GM12878 (cell line): ENCODE measurements around the gene TJP1. TPM values are rescaled to one million over a fixed set of nuclear protein-coding genes. Genes with fewer than 3 reads are reported as not detected.

Experiments
- ATAC-seq: fragments of 200-7000 bp; cut with Tn5 transposase; 3 replicates; pipeline ENCODE4 v1.9.1; 2020; ENCODE audit warnings: mild to moderate bottlenecking, moderate library complexity
- BruUV-seq: library from RNA; stranded (reverse); fragments of 400-500 nt; replicated peaks from 2 replicates; lab custom pipeline; 2021; lab: Mats Ljungman, UMichigan
- CTCF ChIA-PET: fragments of 300-600 bp; sonication (Branson Sonifier 250); formaldehyde crosslinking; extraction: SDS; loops from one replicate; lab custom pipeline; 2021; ENCODE audit warnings: inconsistent platforms; lab: Yijun Ruan, JAX
- POLR2A ChIA-PET: fragments of 350-600 bp; formaldehyde crosslinking; extraction: SDS; loops from one replicate; lab custom pipeline; 2021; ENCODE audit warnings: inconsistent platforms; lab: Charles Lee
- RAD21 ChIA-PET: fragments of 300-600 bp; sonication (Branson Sonifier 250); formaldehyde crosslinking; loops from one replicate; lab custom pipeline; 2023; ENCODE audit warnings: antibody characterized with exemption; ENCODE audit not compliant: unreplicated experiment; lab: Charles Lee
- SMC1A ChIA-PET: fragments of 300-600 bp; sonication (Branson Sonifier 250); formaldehyde crosslinking; loops from one replicate; lab custom pipeline; 2023; ENCODE audit not compliant: unreplicated experiment, uncharacterized antibody; lab: Charles Lee
- DNase-seq: peaks from one replicate; pipeline ENCODE4 v3.0.0-alpha.2; 2011; ENCODE audit warnings: low read depth, low spot score
- FAIRE-seq: peaks from 3 replicates; lab custom pipeline; 2011; peaks lifted over from hg19 to GRCh38; lab: Jason Lieb, UNC
- H2AFZ ChIP-seq: 2 replicates; pipeline ENCODE4 v1.6.0; 2011; ENCODE audit warnings: low read depth, low read length, control low read depth; ENCODE audit not compliant: control insufficient read depth
- H3K27ac ChIP-seq: 2 replicates; pipeline ENCODE4 v1.5.1; 2011; ENCODE audit warnings: control low read depth; ENCODE audit not compliant: control insufficient read depth, insufficient read depth
- H3K27me3 ChIP-seq, 2 experiments: replicated peaks in 1 of 2; 2 replicates each; pipeline versions ENCODE4 v1.6.0 to v1.6.1; 2011; ENCODE audit warnings: low read length in 1 of 2; ENCODE audit not compliant: control insufficient read depth in 2 of 2, insufficient read depth in 2 of 2
- H3K36me3 ChIP-seq, 2 experiments: 2 replicates each; pipeline ENCODE4 v1.5.1; 2011; ENCODE audit warnings: low read length in 1 of 2; ENCODE audit not compliant: control insufficient read depth in 2 of 2, insufficient read depth in 2 of 2
- H3K4me1 ChIP-seq: 2 replicates; pipeline ENCODE4 v1.6.1; 2011; ENCODE audit warnings: mild to moderate bottlenecking, low read length, moderate library complexity, mixed read lengths; ENCODE audit not compliant: control insufficient read depth, insufficient read depth
- H3K4me2 ChIP-seq: 2 replicates; pipeline ENCODE4 v1.6.0; 2011; ENCODE audit warnings: control low read depth; ENCODE audit not compliant: control insufficient read depth, insufficient read depth
- H3K4me3 ChIP-seq: fragments of 200-600 bp; sonication (generic); 2 replicates; pipeline ENCODE4 v1.5.1; 2016
- H3K79me2 ChIP-seq: 2 replicates; pipeline ENCODE4 v1.6.0; 2011; ENCODE audit warnings: low read length; ENCODE audit not compliant: control insufficient read depth, insufficient read depth
- H3K9ac ChIP-seq: 2 replicates; pipeline ENCODE4 v1.8.0; 2011; ENCODE audit warnings: low read length, control low read depth, mixed read lengths; ENCODE audit not compliant: control insufficient read depth, insufficient read depth
- H3K9me3 ChIP-seq: replicated peaks from 3 replicates; pipeline ENCODE4 v1.5.1; 2011; ENCODE audit warnings: mild to moderate bottlenecking, low read length; ENCODE audit not compliant: control insufficient read depth, insufficient read depth
- H4K20me1 ChIP-seq: 2 replicates; pipeline ENCODE4 v1.6.0; 2011; ENCODE audit not compliant: control insufficient read depth, insufficient read depth
- ASH2L ChIP-seq: fragments of 300-600, 200-600 bp; sonication (generic); IDR thresholded peaks from 2 replicates; pipeline ENCODE4 v1.6.1; 2017; ENCODE audit warnings: low read depth, mild to moderate bottlenecking, borderline replicate concordance
- CTCF ChIP-seq, 3 experiments: IDR thresholded peaks in 2 of 3; conservative IDR thresholded peaks in 1 of 3; 2 replicates each; pipeline ENCODE4 v1.5.1; 2011; ENCODE audit warnings: low read depth in 3 of 3, low read length in 3 of 3, mild to moderate bottlenecking in 3 of 3, control low read depth in 2 of 3, moderate library complexity in 2 of 3, inconsistent platforms in 1 of 3, mixed read lengths in 1 of 3; ENCODE audit not compliant: control insufficient read depth in 2 of 3, insufficient read depth in 1 of 3; ENCODE audit errors: extremely low read depth in 1 of 3
- EP300 ChIP-seq, 2 experiments: fragments of 150-350 bp in 1 of 2; IDR thresholded peaks; 2 replicates each; pipeline ENCODE4 v1.6.1; 2011 to 2012; ENCODE audit warnings: low read depth in 2 of 2, low read length in 2 of 2, borderline replicate concordance in 1 of 2, improper control_type of control experiment in 1 of 2, inconsistent platforms in 1 of 2; ENCODE audit not compliant: control insufficient read depth in 1 of 2
- HCFC1 ChIP-seq: fragments of 150-350 bp; IDR thresholded peaks from 2 replicates; pipeline ENCODE4 v1.6.1; 2014; ENCODE audit warnings: low read length
- MYB ChIP-seq: fragments of 150-350 bp; IDR thresholded peaks from 2 replicates; pipeline ENCODE4 v1.6.1; 2014; ENCODE audit warnings: mild to moderate bottlenecking, low read depth, low read length, borderline replicate concordance
- MYC ChIP-seq: IDR thresholded peaks from 2 replicates; pipeline ENCODE4 v1.6.1; 2011; ENCODE audit warnings: mild to moderate bottlenecking, low read length, moderate library complexity, inconsistent platforms; ENCODE audit not compliant: insufficient read depth, insufficient replicate concordance, insufficient read length, severe bottlenecking
- NFIC ChIP-seq: IDR thresholded peaks from 2 replicates; pipeline ENCODE4 v1.6.1; 2012; ENCODE audit warnings: low read depth, mild to moderate bottlenecking, inconsistent platforms, low read length, moderate library complexity
- PAX8 ChIP-seq: fragments of 450-650 bp; IDR thresholded peaks from 2 replicates; pipeline ENCODE4 v1.6.1; 2017; ENCODE audit warnings: mild to moderate bottlenecking, moderate library complexity
- POLR2A ChIP-seq: IDR thresholded peaks from 2 replicates; pipeline ENCODE4 v1.6.1; 2011; ENCODE audit warnings: low read depth, mild to moderate bottlenecking, low read length
- RBBP5 ChIP-seq: fragments of 200-600 bp; sonication (generic); conservative IDR thresholded peaks from 2 replicates; pipeline ENCODE4 v1.6.1; 2016
- TCF12 ChIP-seq: IDR thresholded peaks from 2 replicates; pipeline ENCODE4 v1.6.1; 2011; ENCODE audit warnings: low read depth, mild to moderate bottlenecking, low read length
- ZSCAN29 ChIP-seq: fragments of 450-650 bp; IDR thresholded peaks from 2 replicates; pipeline ENCODE4 v1.6.1; 2017; ENCODE audit warnings: mild to moderate bottlenecking, moderate library complexity
- WGBS: methylation state at CpG from one replicate; pipeline ENCODE4 v1.1.6; 2016; ENCODE audit warnings: low lambda C conversion rate; ENCODE audit not compliant: insufficient replicate concordance, insufficient coverage; ENCODE audit errors: missing lambda C conversion rate; 5-methylcytosine and 5-hydroxymethylcytosine counted together
- in situ Hi-C: fragments of 300-500 bp; cut with MboI; formaldehyde crosslinking; loops from 9 replicates; pipeline ENCODE4 v1.14.3; 2018; ENCODE audit warnings: mixed read lengths
- intact Hi-C: fragments of 100-400 bp; cut with micrococcal nuclease; formaldehyde crosslinking; loops from one replicate; pipeline ENCODE4 v1.14.2; 2022; ENCODE audit not compliant: unreplicated experiment
- polyA plus RNA-seq, 11 experiments: library from polyadenylated mRNA; depleted of rRNA in 4 of 11; unstranded in 6 of 11; stranded (reverse) in 5 of 11; fragments of >200 nt; fragmentation: Nextera tagmentation in 4 of 11; fragmentation: Illumina TruSeq in 1 of 11; extraction: Ambion mirVana in 4 of 11; extraction: Trizol in 1 of 11; gene quantifications; 1 replicate in 1 of 11; 2 replicates in 10 of 11; pipeline versions ENCODE4 v1.2.1 to v1.2.3, GENCODE V29; 2011 to 2016; ENCODE audit warnings: inconsistent platforms in 2 of 11, missing spikeins in 2 of 11, low read depth in 1 of 11
- total RNA-seq, 4 experiments: library from RNA; depleted of rRNA in 3 of 4; stranded (reverse); fragments of >200 nt in 3 of 4; fragmentation: Illumina TruSeq in 1 of 4; extraction: Trizol in 1 of 4; gene quantifications; 2 replicates each; pipeline versions ENCODE4 v1.2.1 to v1.2.3, GENCODE V29; 2013 to 2021
- TF ChIP-seq, protein P1 (sequence below): fragments of 450-650 bp; formaldehyde crosslinking; IDR thresholded peaks from 2 replicates; pipeline ENCODE4 v1.4.0; 2020; ENCODE audit warnings: mild to moderate bottlenecking, moderate library complexity

TJP1 gene
- total and polyA plus RNA-seq, 10 of the 15 experiments (the other 5 are each of a cell fraction or from before 2014, with no cell fraction given): 0.01 to 0.49 (median 0.08) TPM; not detected in 7

GRCh38 chr15:29668120-29668602 lies 154.1 kb downstream of the TJP1 start (continued):
- TF ChIP-seq ZSCAN29: no peak
- TF ChIP-seq CTCF (IDR thresholded peaks at IDR 0.05 in 2 of 3, conservative IDR thresholded peaks at IDR 0.05 in 1 of 3; ENCODE audit: control insufficient read depth in 2 of 3, extremely low read depth in 1 of 3, insufficient read depth in 1 of 3, low read depth in 3 of 3, low read length in 3 of 3): peak in 2 of 3 experiments; percentile 32 to 33; a peak in 4 of 6 replicates

GRCh38 chr15:29666241-29666640 lies 156.0 kb downstream of the TJP1 start:
- no peak for ATAC-seq
- no TSS peak for BruUV-seq
- H3K4me1 ChIP-seq: no peaks in the 10 kb centered on the region
- CTCF ChIA-PET: no interaction called here
- TF ChIP-seq TCF12: no peak
- no peak for TF ChIP-seq ASH2L
- TF ChIP-seq POLR2A: no peak
- no peak for TF ChIP-seq MYC
- TF ChIP-seq NFIC: no peak
- TF ChIP-seq HCFC1: no peak
- no peak for TF ChIP-seq EP300 (IDR thresholded peaks at IDR 0.05; ENCODE audit: borderline replicate concordance in 1 of 2, control insufficient read depth in 1 of 2, low read depth in 2 of 2, low read length in 2 of 2)
- TF ChIP-seq, protein P1, sequence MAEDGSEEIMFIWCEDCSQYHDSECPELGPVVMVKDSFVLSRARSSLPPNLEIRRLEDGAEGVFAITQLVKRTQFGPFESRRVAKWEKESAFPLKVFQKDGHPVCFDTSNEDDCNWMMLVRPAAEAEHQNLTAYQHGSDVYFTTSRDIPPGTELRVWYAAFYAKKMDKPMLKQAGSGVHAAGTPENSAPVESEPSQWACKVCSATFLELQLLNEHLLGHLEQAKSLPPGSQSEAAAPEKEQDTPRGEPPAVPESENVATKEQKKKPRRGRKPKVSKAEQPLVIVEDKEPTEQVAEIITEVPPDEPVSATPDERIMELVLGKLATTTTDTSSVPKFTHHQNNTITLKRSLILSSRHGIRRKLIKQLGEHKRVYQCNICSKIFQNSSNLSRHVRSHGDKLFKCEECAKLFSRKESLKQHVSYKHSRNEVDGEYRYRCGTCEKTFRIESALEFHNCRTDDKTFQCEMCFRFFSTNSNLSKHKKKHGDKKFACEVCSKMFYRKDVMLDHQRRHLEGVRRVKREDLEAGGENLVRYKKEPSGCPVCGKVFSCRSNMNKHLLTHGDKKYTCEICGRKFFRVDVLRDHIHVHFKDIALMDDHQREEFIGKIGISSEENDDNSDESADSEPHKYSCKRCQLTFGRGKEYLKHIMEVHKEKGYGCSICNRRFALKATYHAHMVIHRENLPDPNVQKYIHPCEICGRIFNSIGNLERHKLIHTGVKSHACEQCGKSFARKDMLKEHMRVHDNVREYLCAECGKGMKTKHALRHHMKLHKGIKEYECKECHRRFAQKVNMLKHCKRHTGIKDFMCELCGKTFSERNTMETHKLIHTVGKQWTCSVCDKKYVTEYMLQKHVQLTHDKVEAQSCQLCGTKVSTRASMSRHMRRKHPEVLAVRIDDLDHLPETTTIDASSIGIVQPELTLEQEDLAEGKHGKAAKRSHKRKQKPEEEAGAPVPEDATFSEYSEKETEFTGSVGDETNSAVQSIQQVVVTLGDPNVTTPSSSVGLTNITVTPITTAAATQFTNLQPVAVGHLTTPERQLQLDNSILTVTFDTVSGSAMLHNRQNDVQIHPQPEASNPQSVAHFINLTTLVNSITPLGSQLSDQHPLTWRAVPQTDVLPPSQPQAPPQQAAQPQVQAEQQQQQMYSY (CRISPR knock-in tag): no peak
- no peak for TF ChIP-seq MYB
- no peak for TF ChIP-seq PAX8
- TF ChIP-seq RBBP5: no peak
- TF ChIP-seq, all 136 proteins: peak for 0
- Histone ChIP-seq H3K79me2 (no peaks in the 10 kb centered on the region), H3K36me3 (no peaks in the 10 kb centered on the region), H3K27me3 (no peaks in the 10 kb centered on the region), H2AFZ (no peak overlapping the region), H3K4me3 (no peak overlapping the region), H4K20me1 (no peaks in the 10 kb centered on the region), H3K9ac (no peak overlapping the region), H3K27ac (no peak overlapping the region), H3K4me2 (no peak overlapping the region), H3K9me3 (no peaks in the 10 kb centered on the region)
- POLR2A ChIA-PET: no interaction called here
- intact Hi-C loops (no loop called here), in situ Hi-C loops (no loop called here)
- SMC1A ChIA-PET: no interaction called here
- FAIRE-seq (no peak), DNase-seq (no peak)
- RAD21 ChIA-PET: no interaction called here
- WGBS: 52% methylated on average over 3 of the region's 3 CpGs
